Fibroblast of skin of left quadriceps (primary cell): Measurements from ENCODE around the gene SLC66A2.
A peak's percentile ranks its signal among the peaks of the same experiment; 100 is the strongest.
"Not testable (repeated sequence)": the region's sequence is repeated elsewhere in the genome, so short reads cannot be mapped to it uniquely, and the experiment has no call there.

ENCODE experiments used
- DNase-seq, 2 experiments: peaks; one replicate each; pipeline ENCODE4 v3.0.0-alpha.2; 2013; ENCODE audit warnings: low read depth in 2 of 2

Gene SLC66A2

GRCh38 chr18:79971211-79971952 lies 19.9 kb upstream of the SLC66A2 start:
- no peak for DNase-seq

GRCh38 chr18:79970419-79971133 lies 19.1 kb upstream of the SLC66A2 start:
- DNase-seq, result no peak

GRCh38 chr18:79965119-79965902 lies 13.9 kb upstream of the SLC66A2 start:
- DNase-seq, result peak; percentile 33 to 42

GRCh38 chr18:79964330-79965118 lies 13.1 kb upstream of the SLC66A2 start, which contains the start of gene HSBP1L1:
Gene HSBP1L1, plus strand, starts transcription at chr18:79964643. Its CDS starts 93 bp downstream, at chr18:79964736.
- no peak for DNase-seq

GRCh38 chr18:79963658-79964329 lies 12.3 kb upstream of the SLC66A2 start:
- DNase-seq, result no peak

GRCh38 chr18:79962835-79963657 lies 11.6 kb upstream of the SLC66A2 start:
- no peak for DNase-seq

GRCh38 chr18:79962311-79962710 lies 10.9 kb upstream of the SLC66A2 start:
- no peak for DNase-seq

- DNase-seq, result no peak
Observed at GRCh38 chr18:79961527-79962291, 10.3 kb upstream of the SLC66A2 start.

GRCh38 chr18:79960921-79961526 lies 9.6 kb upstream of the SLC66A2 start:
- DNase-seq, result no peak

- not testable (repeated sequence) for DNase-seq
Observed at GRCh38 chr18:79960161-79960801, 8.8 kb upstream of the SLC66A2 start.

GRCh38 chr18:79958981-79959380 lies 7.5 kb upstream of the SLC66A2 start:
- DNase-seq, result no peak

GRCh38 chr18:79956276-79956675 lies 4.8 kb upstream of the SLC66A2 start:
- no peak for DNase-seq

- no peak for DNase-seq
Observed at GRCh38 chr18:79955302-79956075, 4.0 kb upstream of the SLC66A2 start.

GRCh38 chr18:79954791-79955190 lies 3.3 kb upstream of the SLC66A2 start:
- DNase-seq, result no peak

- DNase-seq, result no peak
Observed at GRCh38 chr18:79953971-79954651, 2.7 kb upstream of the SLC66A2 start.

- DNase-seq, result no peak
Observed at GRCh38 chr18:79952996-79953559, 1.6 kb upstream of the SLC66A2 start.
